HG03039 (cell line): ENCODE results near the gene OSBPL5.
"Not testable (repeated sequence)": the region's sequence is repeated elsewhere in the genome, so short reads cannot be mapped to it uniquely, and the experiment has no call there.

Experiments used
- ATAC-seq: cut with Tn5 transposase; IDR thresholded peaks from one replicate; pipeline ENCODE4 v1.9.1; 2021; ENCODE audit warnings: mild to moderate bottlenecking, moderate library complexity; ENCODE audit not compliant: unreplicated experiment

OSBPL5 gene

DNA sequence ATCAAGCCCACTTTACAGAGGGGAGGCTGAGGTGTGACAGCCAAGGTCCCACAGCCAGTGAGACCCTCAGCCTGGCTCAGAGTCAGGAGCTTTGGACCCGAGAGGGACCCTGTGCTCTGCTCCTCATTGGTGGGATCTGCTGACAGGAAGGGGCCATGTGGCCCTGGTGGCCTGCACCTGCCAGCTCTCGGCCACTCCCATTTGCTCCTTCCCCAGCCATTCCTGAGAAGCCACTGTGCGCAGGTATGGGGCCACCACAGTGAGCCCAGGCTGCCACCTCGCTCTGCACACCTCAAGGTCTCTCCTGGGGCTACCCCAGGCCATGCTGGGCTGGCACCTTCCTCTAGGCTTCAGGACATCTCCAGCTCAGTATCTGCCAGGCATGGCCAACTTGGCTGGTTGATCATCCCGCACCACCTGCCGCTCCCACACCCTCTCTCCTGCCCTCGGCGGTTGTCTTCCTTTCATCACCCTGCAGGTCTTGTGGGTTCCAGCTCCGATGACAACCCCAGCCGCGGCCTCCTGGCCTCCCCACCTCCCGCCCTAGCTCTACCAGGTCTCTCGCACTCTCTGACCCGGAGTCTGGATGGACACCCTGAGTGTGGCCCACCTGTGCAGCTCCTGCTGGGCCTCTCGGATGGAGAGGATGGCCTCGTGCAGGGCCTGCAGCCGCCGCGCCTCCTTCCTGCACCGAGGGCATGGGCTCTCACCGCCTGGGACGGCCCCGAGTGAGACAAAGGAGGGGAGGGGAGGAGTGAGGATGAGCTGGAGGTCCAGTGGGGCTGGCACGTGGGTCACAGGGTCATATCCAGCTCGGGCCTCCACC is 75.7 kb downstream of the OSBPL5 start:
- no peak for ATAC-seq

DNA sequence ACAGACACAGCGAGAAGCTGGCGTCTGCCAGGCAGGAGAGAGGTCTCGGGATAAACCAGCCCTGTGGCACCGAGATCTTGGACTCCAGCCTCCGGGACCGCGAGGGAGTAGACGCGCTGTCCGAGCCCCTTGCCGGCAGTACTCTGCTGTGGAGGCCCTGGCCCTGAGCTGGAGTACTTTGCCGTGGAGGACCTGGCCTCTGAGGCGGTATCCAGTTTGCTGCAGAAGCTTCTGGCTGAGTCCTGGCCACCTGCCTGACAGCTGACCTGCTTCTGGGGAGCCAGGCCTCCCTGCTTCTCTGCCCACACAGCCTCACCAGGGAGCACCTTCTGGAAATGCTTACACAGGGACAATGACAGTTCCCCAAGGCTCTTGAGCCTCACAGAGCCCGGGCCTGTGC is 76.3 kb downstream of the OSBPL5 start:
- no peak for ATAC-seq

DNA sequence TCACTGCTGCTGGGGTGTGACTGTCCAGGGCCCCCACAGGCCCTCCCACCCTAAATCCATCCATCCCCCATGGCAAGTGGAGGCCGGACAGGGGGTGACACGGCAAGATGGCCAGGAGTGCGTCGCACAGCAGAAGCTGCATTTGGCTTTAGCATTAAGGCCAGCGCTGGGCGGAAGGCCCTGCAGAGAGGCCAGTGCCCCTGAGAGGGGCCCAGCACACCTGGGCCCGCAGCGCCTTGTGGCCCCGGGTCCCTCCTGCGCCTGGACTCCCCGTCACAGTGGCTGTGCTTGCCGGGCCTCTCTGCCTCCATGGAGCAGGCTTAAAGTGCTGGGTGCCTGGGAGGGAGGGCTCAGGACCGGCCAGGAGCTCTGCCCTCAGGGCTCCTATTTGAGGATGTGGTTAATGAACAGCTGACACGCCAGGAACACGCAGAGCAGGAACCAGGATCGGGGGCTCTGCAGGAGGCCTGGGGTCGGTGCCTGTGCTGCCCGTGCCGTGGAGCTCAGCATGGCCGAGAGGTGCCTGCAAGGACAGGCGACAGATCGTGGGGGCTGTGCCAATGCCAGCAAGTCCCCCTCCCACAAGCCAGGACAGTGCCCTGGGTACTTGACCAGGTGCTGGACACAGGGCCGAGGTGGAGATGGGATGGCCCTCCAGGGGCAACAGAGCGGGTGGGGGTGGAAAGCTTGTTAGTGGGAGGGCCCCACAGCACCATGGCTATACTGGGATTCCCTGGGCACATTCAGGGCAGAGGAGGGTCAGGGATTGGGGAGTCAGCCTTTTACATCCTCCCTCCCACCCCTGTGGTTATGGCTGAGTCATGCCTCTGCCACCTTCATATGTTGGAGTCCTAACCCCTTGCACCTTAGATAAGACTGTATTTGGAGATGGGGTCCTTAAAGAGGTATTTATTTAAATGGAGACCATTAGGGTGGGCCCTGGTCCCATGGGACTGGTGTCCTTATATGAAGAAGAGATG is 77.0 kb downstream of the OSBPL5 start:
- no peak for ATAC-seq

DNA sequence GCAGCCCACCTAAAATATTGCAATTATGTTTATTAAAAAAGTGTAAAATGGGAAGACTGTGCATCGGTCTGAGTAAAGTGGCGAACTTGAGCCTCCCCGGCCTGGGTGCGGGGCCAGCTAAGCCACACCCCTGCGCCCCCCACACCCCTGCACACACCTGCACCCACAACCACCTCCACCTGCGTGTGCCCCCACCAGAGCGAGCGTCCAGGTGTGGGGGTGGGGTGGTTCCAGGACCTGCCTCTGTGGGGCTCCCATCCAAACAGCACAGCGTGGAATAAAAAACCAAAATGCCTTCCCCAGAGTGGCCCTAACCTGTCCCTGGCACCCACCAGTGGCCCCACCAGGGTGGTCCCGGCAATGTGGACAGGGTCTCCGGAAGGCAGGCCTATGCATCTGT is 77.7 kb downstream of the OSBPL5 start:
- no peak for ATAC-seq

DNA sequence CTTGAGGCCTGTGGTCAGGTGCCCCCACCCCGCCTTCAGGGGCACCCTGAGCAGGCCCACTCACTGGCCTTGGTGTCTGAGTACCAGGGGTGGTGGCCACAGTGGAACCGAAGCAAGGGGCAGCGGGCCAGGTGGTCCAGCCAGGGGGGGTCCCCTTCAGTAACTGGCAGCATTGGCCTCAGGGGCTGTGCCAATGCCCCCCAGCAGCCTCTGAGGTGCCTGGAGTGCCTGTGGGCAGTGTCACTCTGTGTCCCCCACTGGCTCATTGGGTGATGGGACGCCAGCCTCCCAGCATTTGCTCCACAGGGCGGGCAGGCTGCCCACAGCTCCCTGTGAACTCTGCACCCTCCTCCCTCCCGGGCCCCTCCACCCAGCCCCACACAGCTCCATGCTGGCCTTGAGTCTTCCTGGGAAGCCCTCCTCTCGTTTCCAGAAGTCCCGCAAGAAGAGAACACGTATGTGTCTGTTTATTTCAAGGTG is 78.4 kb downstream of the OSBPL5 start:
- no peak for ATAC-seq

DNA sequence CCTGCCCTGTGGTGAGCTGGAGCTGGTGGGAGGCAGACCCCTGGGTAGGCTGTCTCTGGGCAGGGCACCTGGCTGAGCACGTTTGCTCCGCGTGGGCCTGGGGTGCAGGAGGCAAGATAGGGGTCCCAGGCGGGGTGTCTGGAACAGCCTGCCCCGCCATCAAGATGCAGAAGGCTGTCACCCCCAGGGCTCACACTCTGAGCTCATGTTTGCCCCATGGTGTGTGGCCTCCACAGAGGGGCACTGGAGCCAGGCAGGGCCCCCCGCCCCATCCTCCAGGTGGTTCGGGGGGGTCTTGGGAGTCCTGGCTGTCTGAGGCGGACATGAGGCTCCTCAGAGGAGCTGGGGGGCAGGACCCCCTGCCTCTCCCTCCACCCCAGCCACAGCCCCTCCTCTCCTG is 79.0 kb downstream of the OSBPL5 start:
- ATAC-seq: no peak

DNA sequence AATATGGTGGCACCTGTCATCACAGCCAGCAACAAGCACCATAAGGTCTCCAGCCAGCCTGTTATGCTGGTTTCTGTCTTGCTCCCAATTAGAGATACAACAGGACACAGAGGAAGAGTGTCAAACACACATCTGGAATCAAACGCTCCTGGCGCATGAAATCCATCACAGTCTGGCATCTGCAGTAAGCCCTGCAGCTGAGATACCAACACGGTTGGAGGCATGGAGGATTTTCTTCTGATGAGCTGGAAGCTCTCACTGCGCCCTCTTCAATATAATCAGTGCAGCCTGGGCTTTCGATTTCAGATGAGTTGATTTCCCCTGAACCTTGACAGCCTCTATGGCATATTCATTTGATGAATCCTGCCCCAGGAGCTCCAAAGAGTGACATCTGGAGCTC is 80.1 kb downstream of the OSBPL5 start:
- no peak for ATAC-seq

DNA sequence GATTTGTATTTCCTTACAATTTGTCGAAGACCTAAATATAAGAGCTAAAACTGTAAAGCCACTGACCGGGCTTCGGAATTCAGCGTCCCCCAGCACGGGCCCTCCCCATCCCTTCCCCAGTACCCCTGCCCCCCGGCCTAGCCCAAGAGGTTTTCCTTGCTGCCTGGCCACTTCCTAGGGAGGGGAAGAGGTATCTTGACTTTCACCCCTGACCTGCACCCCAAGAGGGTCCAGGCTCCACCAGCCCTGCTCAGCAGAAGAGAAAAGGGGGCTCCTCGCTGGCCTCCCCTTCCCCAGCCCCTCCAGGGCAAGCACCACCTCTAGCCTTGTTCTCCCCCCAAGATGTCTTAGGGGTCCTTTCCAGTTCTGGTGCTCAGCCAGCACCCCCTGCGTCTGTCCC is 81.8 kb downstream of the OSBPL5 start:
- ATAC-seq: no peak

DNA sequence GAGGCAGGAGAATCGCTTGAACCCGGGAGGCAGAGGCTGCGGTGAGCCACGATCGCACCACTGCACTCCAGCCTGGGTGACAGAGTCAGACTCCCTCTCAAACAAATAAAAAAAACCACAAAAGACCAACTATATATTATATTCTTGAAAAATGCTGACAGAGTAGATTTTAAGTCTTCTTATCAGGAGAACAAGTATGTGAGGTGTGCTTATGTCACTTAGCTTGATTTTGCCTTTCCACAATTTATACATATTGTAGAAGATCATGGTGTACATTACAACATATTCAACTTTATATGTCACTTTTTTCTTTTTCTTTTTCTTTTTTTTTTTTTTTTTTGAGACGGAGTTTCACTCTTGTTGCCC is 83.7 kb downstream of the OSBPL5 start:
- ATAC-seq: no peak

DNA sequence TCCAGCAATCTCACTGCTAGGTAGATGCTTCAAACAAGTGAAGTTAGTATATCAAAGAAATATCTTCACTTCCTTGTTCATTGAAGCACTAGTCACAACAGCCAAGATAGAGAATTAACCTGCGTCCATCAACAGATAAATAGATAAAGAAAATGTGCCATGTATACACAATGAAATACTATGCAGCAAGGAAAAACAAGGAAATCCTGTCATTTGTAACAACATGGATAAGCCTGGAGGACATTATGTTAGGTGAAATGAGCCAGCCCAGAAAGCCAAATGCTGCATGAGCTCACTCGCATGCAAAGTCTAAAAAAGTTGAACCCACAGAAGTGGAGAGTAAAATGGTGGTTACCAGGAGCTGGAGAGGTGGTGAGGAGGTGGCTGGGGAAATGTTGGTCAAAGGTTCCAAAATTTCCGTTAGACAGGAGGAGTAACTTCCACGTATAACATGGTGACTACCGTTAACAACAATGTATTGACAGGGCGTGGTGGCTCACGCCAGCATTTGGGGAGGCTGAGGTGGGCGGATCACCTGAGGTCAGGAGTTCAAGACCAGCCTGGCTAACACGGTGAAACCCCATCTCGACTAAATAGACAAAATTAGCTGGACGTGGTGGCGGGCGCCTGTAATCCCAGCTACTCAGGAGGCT is 84.3 kb downstream of the OSBPL5 start:
- no peak for ATAC-seq

DNA sequence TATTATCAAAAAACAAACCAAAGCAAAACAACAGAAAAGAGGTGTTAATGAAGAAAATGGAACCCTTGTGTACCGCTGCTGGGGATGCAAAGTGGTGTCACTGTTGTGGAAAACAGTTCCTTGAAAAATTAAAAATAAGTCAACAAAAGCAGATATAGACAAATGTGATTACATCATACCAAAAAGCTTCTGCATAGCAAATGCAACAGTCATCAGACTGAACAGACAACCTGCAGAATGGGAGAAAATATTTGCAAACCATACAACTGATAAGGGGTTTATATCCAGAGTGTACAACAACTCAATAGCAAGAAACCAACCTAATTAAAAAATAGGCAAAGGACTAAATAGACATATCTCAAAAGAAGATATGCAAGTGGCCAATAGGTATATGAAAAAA is 85.0 kb downstream of the OSBPL5 start:
- no peak for ATAC-seq

DNA sequence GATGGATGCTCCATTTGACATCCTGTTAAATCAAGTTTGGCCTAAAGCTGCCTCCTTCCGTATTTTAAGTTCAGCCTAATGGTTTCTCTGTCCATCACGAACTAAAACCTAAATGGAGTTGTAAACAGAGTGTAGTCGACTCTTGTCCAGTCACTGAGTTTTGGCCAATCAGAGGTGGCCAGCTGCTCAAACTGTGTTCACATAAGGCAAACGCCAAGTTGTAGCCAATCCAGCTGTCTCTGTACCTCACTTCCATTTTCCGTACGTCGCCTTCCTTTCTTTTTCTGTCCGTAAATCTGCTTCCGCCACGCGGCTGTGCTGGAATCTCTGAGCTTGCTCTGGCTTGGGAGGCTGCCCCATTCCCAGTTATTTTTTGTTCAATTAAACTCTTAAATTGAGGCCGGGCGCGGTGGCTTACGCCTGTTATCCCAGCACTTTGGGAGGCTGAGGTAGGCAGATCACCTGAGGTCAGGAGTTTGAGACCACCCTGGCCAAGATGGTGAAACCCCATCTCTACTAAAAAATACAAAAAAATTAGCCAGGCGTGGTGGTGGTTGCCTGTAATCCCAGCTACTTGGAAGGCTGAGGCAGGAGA is 87.2 kb downstream of the OSBPL5 start:
- no peak for ATAC-seq

DNA sequence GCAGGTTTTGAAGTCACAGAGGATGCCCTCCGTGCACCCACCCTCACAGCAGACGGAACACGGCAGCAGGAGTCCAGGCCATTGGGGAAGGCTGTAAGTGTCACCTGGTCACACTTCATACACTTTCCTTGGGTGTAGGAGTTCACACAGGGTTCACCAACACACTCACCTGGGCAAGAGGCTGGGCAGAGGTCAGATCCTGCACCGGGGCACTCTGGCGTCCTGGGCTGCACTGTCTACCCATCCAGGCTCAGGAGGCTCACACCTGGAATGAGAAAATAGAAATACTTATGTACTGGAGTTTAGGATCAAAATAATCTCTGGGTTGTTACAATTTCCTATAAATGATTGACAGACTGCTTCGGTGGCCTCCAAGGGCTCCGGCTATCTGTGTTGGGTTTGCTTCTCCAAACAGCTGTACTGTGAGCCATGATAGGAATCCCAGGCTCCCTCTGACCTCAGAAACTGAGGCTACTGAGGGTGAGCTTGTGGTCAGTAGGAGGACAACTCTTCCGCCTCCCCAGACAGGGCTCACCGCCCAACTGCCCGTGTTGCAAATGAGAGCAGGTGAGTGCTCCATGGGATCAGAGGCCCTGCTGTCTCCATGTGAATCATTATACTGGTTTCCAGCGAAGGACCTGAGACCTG is 87.8 kb downstream of the OSBPL5 start:
- no peak for ATAC-seq

DNA sequence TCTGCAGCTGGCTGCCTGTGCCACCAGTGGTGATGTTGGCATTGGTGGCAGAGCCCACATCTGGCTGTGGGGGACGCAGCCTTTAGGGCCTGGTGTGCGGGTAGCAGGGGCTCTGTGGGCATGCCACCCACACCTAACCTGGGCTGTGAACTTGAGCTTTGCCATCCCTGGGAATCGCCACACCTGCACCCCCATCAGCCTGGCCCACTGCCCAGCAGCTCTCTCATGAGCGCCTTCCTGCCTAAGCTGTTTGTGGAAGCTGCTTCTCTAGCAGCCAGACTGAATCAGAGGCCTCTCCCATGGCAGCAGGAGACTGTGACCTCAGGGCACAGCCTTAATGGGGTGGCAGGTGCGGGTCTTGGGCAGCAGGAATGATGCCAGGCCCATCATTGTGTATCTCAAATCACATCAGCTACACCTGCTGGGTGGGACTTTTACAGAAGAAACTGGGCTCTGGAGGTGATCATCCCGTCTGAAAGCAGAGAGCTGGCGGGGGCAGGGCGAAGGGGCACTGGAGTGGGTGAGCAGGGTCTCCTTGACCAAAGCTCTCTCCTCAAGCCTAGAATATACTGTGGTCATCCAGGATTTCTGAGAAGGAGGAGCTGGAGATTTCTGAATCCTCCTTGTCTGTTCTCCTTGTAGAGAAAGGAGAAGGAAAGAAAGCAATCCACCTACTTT is 90.1 kb downstream of the OSBPL5 start:
- no peak for ATAC-seq

DNA sequence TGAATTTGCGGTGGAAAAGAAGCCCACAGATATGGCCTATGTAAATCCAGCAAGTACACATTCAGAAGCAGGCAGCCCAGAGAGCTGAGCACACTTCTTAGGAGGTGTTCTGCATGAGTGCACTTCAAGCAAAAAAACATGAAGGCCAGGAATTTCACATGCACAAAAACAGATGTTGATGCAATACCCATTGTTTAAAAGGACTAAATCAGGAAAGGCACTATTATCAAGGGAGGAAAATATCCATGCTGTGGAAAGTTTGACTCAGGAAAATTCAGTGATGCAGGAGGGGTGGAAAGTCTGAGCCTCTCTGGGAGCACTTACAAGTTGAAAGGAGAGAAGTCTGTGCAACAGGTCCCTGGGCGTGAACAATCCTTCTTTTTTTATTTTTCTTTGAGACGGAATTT is 92.1 kb downstream of the OSBPL5 start:
- no peak for ATAC-seq

DNA sequence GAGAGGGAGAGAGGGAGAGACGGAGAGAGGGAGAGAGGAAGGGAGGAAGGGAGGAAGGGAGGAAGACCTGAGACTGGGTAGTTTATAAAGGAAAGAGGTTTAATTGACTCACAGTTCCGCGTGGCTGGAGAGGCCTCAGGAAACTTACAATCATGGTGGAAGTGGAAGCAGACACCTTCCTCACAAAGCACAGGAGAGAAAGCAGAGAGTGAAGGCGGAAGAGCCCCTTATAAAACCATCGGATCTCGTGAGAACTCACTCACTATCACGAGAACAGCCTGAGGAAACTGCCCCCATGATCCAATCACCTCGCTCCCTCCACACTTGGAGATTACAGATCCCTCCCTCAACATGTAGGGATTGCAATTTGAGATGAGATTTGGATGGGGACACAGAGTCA is 95.7 kb downstream of the OSBPL5 start:
- ATAC-seq: no peak

DNA sequence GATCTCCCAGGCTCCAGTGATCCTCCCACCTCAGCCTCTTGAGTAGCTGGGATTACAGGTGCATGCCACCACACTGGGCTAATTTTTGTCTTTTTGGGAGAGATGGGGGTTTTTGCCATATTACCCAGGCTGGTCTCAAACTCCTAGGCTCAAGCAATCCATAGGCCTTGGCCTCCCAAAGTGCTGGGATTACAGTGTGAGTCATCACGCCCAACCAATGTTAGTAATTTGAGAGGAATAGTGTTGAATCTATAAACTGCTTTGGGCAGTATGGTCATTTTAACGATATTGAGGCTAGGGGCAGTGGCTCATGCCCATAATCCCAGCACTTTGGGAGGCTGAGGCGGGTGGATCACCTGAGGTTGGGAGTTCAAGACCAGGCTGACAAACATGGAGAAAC is 98.8 kb downstream of the OSBPL5 start:
- ATAC-seq: not testable (repeated sequence)

DNA sequence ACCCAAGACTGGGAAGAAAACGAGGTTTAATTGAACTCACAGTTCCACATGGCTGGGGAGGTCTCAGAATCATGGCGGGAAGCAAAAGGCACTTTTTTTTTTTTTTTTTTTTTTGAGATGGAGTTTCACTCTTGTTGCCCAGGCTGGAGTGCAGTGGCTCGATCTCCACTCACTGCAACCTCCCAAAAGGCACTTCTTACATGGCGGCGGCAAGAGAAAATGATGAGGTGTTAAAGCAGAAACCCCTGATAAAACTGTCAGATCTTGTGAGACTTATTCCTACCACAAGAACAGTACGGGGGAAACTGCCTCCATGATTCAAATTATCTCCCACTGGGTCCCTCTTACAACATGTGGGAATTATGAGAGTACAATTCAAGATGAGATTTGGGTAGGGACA is 100.4 kb downstream of the OSBPL5 start:
- not testable (repeated sequence) for ATAC-seq

DNA sequence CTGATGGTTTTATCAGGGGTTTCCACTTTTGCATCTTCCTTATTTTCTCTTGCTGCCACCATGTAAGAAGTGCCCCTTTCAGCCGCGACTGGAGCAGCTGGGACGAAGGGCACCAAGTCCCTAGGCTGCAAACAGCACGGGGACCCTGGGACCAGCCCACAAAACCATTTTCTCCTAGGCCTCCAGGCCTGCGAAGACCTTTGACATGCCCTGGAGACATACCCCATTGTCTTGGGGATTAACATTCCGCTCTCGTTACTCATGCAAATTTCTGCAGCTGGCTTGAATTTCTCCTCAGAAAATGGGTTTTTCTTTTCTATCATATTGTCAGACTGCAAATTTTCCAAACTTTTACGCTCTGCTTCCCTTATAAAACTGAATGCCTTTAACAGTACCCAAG is 101.2 kb downstream of the OSBPL5 start:
- not testable (repeated sequence) for ATAC-seq

DNA sequence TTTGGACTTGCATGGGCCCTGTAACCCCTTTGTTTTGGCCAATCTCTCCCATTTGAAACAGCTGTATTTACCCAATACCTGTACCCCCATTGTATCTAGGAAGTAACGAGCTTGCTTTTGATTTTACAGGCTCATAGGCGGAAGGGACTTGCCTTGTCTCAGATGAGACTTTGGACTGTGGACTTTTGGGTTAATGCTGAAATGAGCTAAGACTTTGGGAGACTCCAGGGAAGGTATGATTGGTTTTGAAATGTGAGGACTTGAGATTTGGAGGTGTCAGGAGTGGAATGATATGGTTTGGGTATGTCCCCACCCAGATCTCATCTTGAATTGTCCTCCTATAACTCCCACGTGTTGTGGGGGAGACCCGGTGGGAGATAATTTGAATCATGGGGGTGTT is 101.7 kb downstream of the OSBPL5 start:
- ATAC-seq: not testable (repeated sequence)
